ENCODE data around the gene MYO16. TPM values are rescaled to one million over a fixed set of nuclear protein-coding genes. Genes with fewer than 3 reads are reported as not detected.

The MYO16 gene
- total RNA-seq, 1 experiment from 2014 or later, result not detected

- no peak overlapping the region for H3K14ac ChIP-seq (ENCODE audit: insufficient read depth, low read length)
- no peak overlapping the region for H3T11ph ChIP-seq (ENCODE audit: low read length)
- H3K23me2 ChIP-seq (ENCODE audit: insufficient read length, low read depth, low read length, poor library complexity, severe bottlenecking), result no peaks in the 10 kb centered on the region
- H4K8ac ChIP-seq (replicated peaks; ENCODE audit: insufficient read length, low read depth, low read length), result no peak overlapping the region
- no peak overlapping the region for H4K91ac ChIP-seq (ENCODE audit: insufficient read length, low read depth, low read length)
- H3K9me3 ChIP-seq (ENCODE audit: control insufficient read depth, low read depth, low read length), result no peaks in the 10 kb centered on the region
- Mint-ChIP-seq H3K4me3 (no peak overlapping the region), H3K27me3 (ENCODE audit: low read depth) (no peaks in the 10 kb centered on the region), H3K36me3 (ENCODE audit: insufficient read depth in 1 of 3, low read depth in 3 of 3) (no peaks in the 10 kb centered on the region), H3K4me1 (0 out of 4 replicates have a peak, but pooled peaks cover 0 to 2% of the 10 kb centered on the region in 2 experiments), H3K27ac (no peak overlapping the region; a peak in 1 of 7 replicates), H3K9me3 (no peaks in the 10 kb centered on the region)
- no peak overlapping the region for H2BK5ac ChIP-seq (ENCODE audit: insufficient read length, low read length)
- TF ChIP-seq CTCF (conservative IDR thresholded peaks at IDR 0.05), result no peak
- H3K79me1 ChIP-seq (ENCODE audit: insufficient read depth, low read depth, low read length, poor library complexity, severe bottlenecking), result no peaks in the 10 kb centered on the region
- H4K5ac ChIP-seq (ENCODE audit: insufficient read length, low read depth, low read length), result no peak overlapping the region
- no peak overlapping the region for H3K18ac ChIP-seq (ENCODE audit: insufficient read length, low read depth, low read length)
- no peak for DNase-seq
- H2BK12ac ChIP-seq (ENCODE audit: insufficient read length, low read depth, low read length), result no peak overlapping the region
- H2BK20ac ChIP-seq (ENCODE audit: low read depth, low read length, poor library complexity, severe bottlenecking), result no peak overlapping the region
- H2AK5ac ChIP-seq (ENCODE audit: insufficient read length, low read length), result no peak overlapping the region
- H3K27ac ChIP-seq (ENCODE audit: insufficient read length, low read depth, low read length), result no peak overlapping the region
- no peaks in the 10 kb centered on the region for H3K79me2 ChIP-seq (ENCODE audit: insufficient read depth, low read length)
- H3K4me2 ChIP-seq (ENCODE audit: insufficient read depth, insufficient read length, low read length), result no peak overlapping the region
- H3K23ac ChIP-seq (ENCODE audit: insufficient read length, low read depth, low read length), result no peak overlapping the region
- no CpG with 5 or more reads among the region's 3 CpGs for WGBS (ENCODE audit: extremely low coverage, insufficient read length, low lambda C conversion rate)
- no peak overlapping the region for H3K4ac ChIP-seq (ENCODE audit: low read depth, low read length)
- H2BK120ac ChIP-seq (ENCODE audit: low read depth, low read length, poor library complexity, severe bottlenecking), result no peak overlapping the region
- no peak overlapping the region for H3K56ac ChIP-seq (ENCODE audit: insufficient read length, low read depth, low read length)
- no peak overlapping the region for H3K9ac ChIP-seq (ENCODE audit: extremely low read depth, insufficient read length, low read length)
- no peaks in the 10 kb centered on the region for H3K27me3 ChIP-seq (ENCODE audit: insufficient read depth, low read length)
- H2AFZ ChIP-seq (ENCODE audit: low read length), result no peak overlapping the region
- no peaks in the 10 kb centered on the region for H3K4me1 ChIP-seq (ENCODE audit: insufficient read depth, low read length)
- no peaks in the 10 kb centered on the region for H4K20me1 ChIP-seq (ENCODE audit: control insufficient read depth, insufficient read depth, insufficient read length)
- H2BK15ac ChIP-seq (ENCODE audit: low read depth, low read length), result no peak overlapping the region
These were observed 333.9 kb downstream of the MYO16 start for GRCh38 chr13:108963276-108963810.
